Uterus (tissue), 4 donors: ENCODE results near the gene STEAP2. TPM values are rescaled to one million over a fixed set of nuclear protein-coding genes. Genes with fewer than 3 reads are reported as not detected.
A peak's percentile ranks its signal among the peaks of the same experiment; 100 is the strongest.

Experiments used
- DNase-seq, 2 donors: peaks; one replicate each; pipeline ENCODE4 v3.0.0-alpha.2; 2019 to 2020
- H3K27ac ChIP-seq, 2 donors: fragments of 200-600 bp; sonication (generic); 1 replicate in 1 of 2; 2 replicates in 1 of 2; pipeline ENCODE4 v1.5.1; 2016 to 2018
- H3K27me3 ChIP-seq, 2 donors: fragments of 200-600 bp; sonication (generic); one replicate each; pipeline ENCODE4 v1.5.1; 2018 to 2019; ENCODE audit warnings: control low read depth in 1 of 2
- H3K36me3 ChIP-seq, 2 donors: fragments of 200-600 bp; sonication (generic); one replicate each; pipeline ENCODE4 v1.5.1; 2019; ENCODE audit warnings: control low read depth in 1 of 2
- H3K4me1 ChIP-seq, 2 donors: fragments of 200-600 bp; sonication (generic); one replicate each; pipeline ENCODE4 v1.5.1; 2018 to 2019; ENCODE audit warnings: control low read depth in 1 of 2
- H3K4me3 ChIP-seq, 2 donors: fragments of 200-600 bp; sonication (generic); 1 replicate in 1 of 2; 2 replicates in 1 of 2; pipeline ENCODE4 v1.5.1; 2018 to 2019; ENCODE audit warnings: mild to moderate bottlenecking in 1 of 2
- H3K9me3 ChIP-seq, 2 donors: fragments of 200-600 bp; sonication (generic); one replicate each; pipeline ENCODE4 v1.5.1; 2019; ENCODE audit warnings: control low read depth in 1 of 2
- CTCF ChIP-seq, 4 experiments: fragments of 200-600 bp in 2 of 4; fragments of 450-650 bp in 2 of 4; sonication (generic) in 2 of 4; IDR thresholded peaks; one replicate each; pipeline ENCODE4 v1.5.1; 2016 to 2019; ENCODE audit warnings: antibody characterized with exemption in 4 of 4, mild to moderate bottlenecking in 2 of 4, moderate library complexity in 1 of 4
- POLR2A ChIP-seq, 2 donors: fragments of 450-650 bp; IDR thresholded peaks; one replicate each; pipeline ENCODE4 v1.6.1; 2016; ENCODE audit warnings: antibody characterized with exemption in 2 of 2, mild to moderate bottlenecking in 1 of 2, moderate library complexity in 1 of 2
- intact Hi-C: fragments of 100-400 bp; cut with DNase I; formaldehyde crosslinking; loops from one replicate; pipeline ENCODE4 v1.15.1; 2023; ENCODE audit warnings: low total_unique reads
- total RNA-seq, 4 donors: library from RNA; depleted of rRNA in 3 of 4; stranded (reverse); fragments of >200 nt in 3 of 4; gene quantifications; one replicate each; pipeline versions ENCODE4 v1.1.0 to v1.2.4, GENCODE V29; 2014 to 2023
- donor health status: DM: yes; HTN: yes; CAD: no.

The STEAP2 gene
- total RNA-seq, 4 donors from 2014 or later = 18.0 to 48.2 (median 31.2) TPM

- intact Hi-C loops = loop anchor here (10.0 kb wide), 1 partner anchor 112 kb away; the partner anchor contains the start of gene STEAP1
These were observed 55.3 kb downstream of the STEAP2 start for GRCh38 chr7:90266808-90267207.

GRCh38 chr7:90267263-90267858, 55.8 kb downstream of the STEAP2 start:
- Histone ChIP-seq H3K4me1 (no peaks in the 10 kb centered on the region), H3K36me3 (no peaks in the 10 kb centered on the region), H3K4me3 (no peak overlapping the region), H3K27ac (peak overlapping the region; percentile 31 to 52), H3K27me3 (no peaks in the 10 kb centered on the region), H3K9me3 (no peaks in the 10 kb centered on the region)
- intact Hi-C loops = loop anchor here (10.0 kb wide), 1 partner anchor 113 kb away; the partner anchor contains the start of gene STEAP1
- no peak for DNase-seq
- no peak for TF ChIP-seq POLR2A (IDR thresholded peaks at IDR 0.05)
- no peak for TF ChIP-seq CTCF (IDR thresholded peaks at IDR 0.05)

More at GRCh38 chr7:90266808-90267207, 55.3 kb downstream of the STEAP2 start:
- peak in 1 of 2 donors; percentile 28 for DNase-seq
- H3K27ac ChIP-seq = peak overlapping the region in 1 of 2 donors; percentile 52
- no peak for TF ChIP-seq POLR2A (IDR thresholded peaks at IDR 0.05)
- TF ChIP-seq CTCF (IDR thresholded peaks at IDR 0.05) = no peak
- no peaks in the 10 kb centered on the region for H3K27me3 ChIP-seq
- H3K4me3 ChIP-seq = no peak overlapping the region
- H3K4me1 ChIP-seq = no peaks in the 10 kb centered on the region
- no peaks in the 10 kb centered on the region for H3K36me3 ChIP-seq
- no peaks in the 10 kb centered on the region for H3K9me3 ChIP-seq

GRCh38 chr7:90269163-90269562, 57.6 kb downstream of the STEAP2 start:
- Histone ChIP-seq H3K27ac (no peak overlapping the region), H3K36me3 (no peaks in the 10 kb centered on the region), H3K9me3 (no peaks in the 10 kb centered on the region), H3K4me1 (no peaks in the 10 kb centered on the region), H3K27me3 (no peaks in the 10 kb centered on the region), H3K4me3 (no peak overlapping the region)
- DNase-seq = no peak
- intact Hi-C loops = loop anchor here (10.0 kb wide), 1 partner anchor 114 kb away; the partner anchor contains the start of gene STEAP1
- no peak for TF ChIP-seq CTCF (IDR thresholded peaks at IDR 0.05)
- TF ChIP-seq POLR2A (IDR thresholded peaks at IDR 0.05) = no peak

GRCh38 chr7:90270431-90271178, 59.1 kb downstream of the STEAP2 start:
- Histone ChIP-seq H3K27me3 (no peaks in the 10 kb centered on the region), H3K27ac (no peak overlapping the region), H3K4me3 (no peak overlapping the region), H3K4me1 (no peaks in the 10 kb centered on the region), H3K36me3 (no peaks in the 10 kb centered on the region), H3K9me3 (no peaks in the 10 kb centered on the region)
- TF ChIP-seq POLR2A (IDR thresholded peaks at IDR 0.05) (no peak), CTCF (IDR thresholded peaks at IDR 0.05) (no peak)
- DNase-seq = no peak
- intact Hi-C loops = no loop called here

GRCh38 chr7:90271753-90272152, 60.2 kb downstream of the STEAP2 start:
- Histone ChIP-seq H3K4me1 (no peaks in the 10 kb centered on the region), H3K27me3 (no peaks in the 10 kb centered on the region), H3K4me3 (no peak overlapping the region), H3K9me3 (no peaks in the 10 kb centered on the region), H3K27ac (no peak overlapping the region), H3K36me3 (no peaks in the 10 kb centered on the region)
- no peak for DNase-seq
- no peak for TF ChIP-seq POLR2A (IDR thresholded peaks at IDR 0.05)
- TF ChIP-seq CTCF (IDR thresholded peaks at IDR 0.05) = no peak
- intact Hi-C loops = no loop called here
